ENCODE measurements around the gene CTSD. TPM values are rescaled to one million over a fixed set of nuclear protein-coding genes. Genes with fewer than 3 reads are reported as not detected.
"Not testable (repeated sequence)": the region's sequence is repeated elsewhere in the genome, so short reads cannot be mapped to it uniquely, and the experiment has no call there.

Gene CTSD
- polyA plus RNA-seq, 1 of the 3 experiments (the other 2 are of a cell fraction): 187 TPM

GRCh38 chr11:1805525-1805924 is 41.8 kb upstream of the CTSD start (continued):
- no peak for TF ChIP-seq REST (IDR thresholded peaks at IDR 0.05; ENCODE audit: low read depth, low read length)
- TF ChIP-seq RAD21 (IDR thresholded peaks at IDR 0.05; ENCODE audit: low read length): no peak
- TF ChIP-seq NRF1 (IDR thresholded peaks at IDR 0.05; ENCODE audit: low read depth, low read length): no peak
- TF ChIP-seq RFX5 (IDR thresholded peaks at IDR 0.05; ENCODE audit: low read length): no peak
- TF ChIP-seq YY1 (IDR thresholded peaks at IDR 0.05; ENCODE audit: low read depth): no peak
- TF ChIP-seq, protein P1, sequence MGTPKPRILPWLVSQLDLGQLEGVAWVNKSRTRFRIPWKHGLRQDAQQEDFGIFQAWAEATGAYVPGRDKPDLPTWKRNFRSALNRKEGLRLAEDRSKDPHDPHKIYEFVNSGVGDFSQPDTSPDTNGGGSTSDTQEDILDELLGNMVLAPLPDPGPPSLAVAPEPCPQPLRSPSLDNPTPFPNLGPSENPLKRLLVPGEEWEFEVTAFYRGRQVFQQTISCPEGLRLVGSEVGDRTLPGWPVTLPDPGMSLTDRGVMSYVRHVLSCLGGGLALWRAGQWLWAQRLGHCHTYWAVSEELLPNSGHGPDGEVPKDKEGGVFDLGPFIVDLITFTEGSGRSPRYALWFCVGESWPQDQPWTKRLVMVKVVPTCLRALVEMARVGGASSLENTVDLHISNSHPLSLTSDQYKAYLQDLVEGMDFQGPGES (IDR thresholded peaks at IDR 0.05; ENCODE audit: low read depth, low read length): no peak
- no peak for TF ChIP-seq FOXM1 (IDR thresholded peaks at IDR 0.05; ENCODE audit: low read depth)

- H3K27ac ChIP-seq (ENCODE audit: low read depth in 2 of 2, low read length in 1 of 2); H4K20me1 ChIP-seq (ENCODE audit: insufficient read depth); H3K4me1 ChIP-seq (ENCODE audit: control insufficient read depth in 1 of 2, insufficient read depth in 2 of 2, low read depth in 1 of 2, low read length in 1 of 2); H3K27me3 ChIP-seq (ENCODE audit: insufficient read depth); H3K79me2 ChIP-seq (ENCODE audit: insufficient read depth); H3K4me2 ChIP-seq; H2AFZ ChIP-seq (ENCODE audit: low read depth); H3F3A ChIP-seq (replicated peaks; ENCODE audit: insufficient read depth); H3K4me3 ChIP-seq (ENCODE audit: low read depth in 2 of 2, low read length in 1 of 2); H3K9ac ChIP-seq; H3K36me3 ChIP-seq (replicated peaks in 1 of 2; ENCODE audit: control insufficient read depth in 1 of 2, insufficient read depth in 2 of 2, low read length in 1 of 2); POLR2A ChIA-PET; H3K9me3 ChIP-seq; H3K9me2 ChIP-seq; DNase-seq: not testable (repeated sequence)
- 79% methylated on average over 29 of the region's 42 CpGs for WGBS (ENCODE audit: low lambda C conversion rate)
- CTCF ChIA-PET: interaction anchor here (0.8 to 1.4 kb wide), 3 partner anchors 24 to 352 kb away, joined by 3 read pairs; no protein-coding TSS in a partner anchor
Measured at GRCh38 chr11:1803835-1804519, 40.2 kb upstream of the CTSD start.

- Histone ChIP-seq H3K4me2 (no peak overlapping the region), H3K27me3 (ENCODE audit: insufficient read depth) (no peaks in the 10 kb centered on the region; the same call in 1 of the 2 replicates), H3F3A (replicated peaks; ENCODE audit: insufficient read depth) (no peaks in the 10 kb centered on the region), H3K9me3 (no peaks in the 10 kb centered on the region), H3K36me3 (replicated peaks in 1 of 2; ENCODE audit: control insufficient read depth in 1 of 2, insufficient read depth in 2 of 2, low read length in 1 of 2) (no peaks in the 10 kb centered on the region), H3K4me3 (ENCODE audit: low read depth in 2 of 2, low read length in 1 of 2) (no peak overlapping the region), H3K4me1 (ENCODE audit: control insufficient read depth in 1 of 2, insufficient read depth in 2 of 2, low read depth in 1 of 2, low read length in 1 of 2) (no peaks in the 10 kb centered on the region), H3K9ac (no peak overlapping the region), H4K20me1 (ENCODE audit: insufficient read depth) (no peaks in the 10 kb centered on the region), H3K27ac (ENCODE audit: low read depth in 2 of 2, low read length in 1 of 2) (no peak overlapping the region), H3K9me2 (no peaks in the 10 kb centered on the region), H3K79me2 (ENCODE audit: insufficient read depth) (no peaks in the 10 kb centered on the region), H2AFZ (ENCODE audit: low read depth) (no peak overlapping the region)
- WGBS (ENCODE audit: low lambda C conversion rate): 89% methylated on average over 13 of the region's 20 CpGs
- no peak for TF ChIP-seq CHD2 (IDR thresholded peaks at IDR 0.05; ENCODE audit: low read length, partially characterized antibody)
- TF ChIP-seq FOXM1 (IDR thresholded peaks at IDR 0.05; ENCODE audit: low read depth): no peak
- no peak for TF ChIP-seq RXRA (IDR thresholded peaks at IDR 0.05; ENCODE audit: borderline replicate concordance, low read depth)
- TF ChIP-seq, protein P1 (IDR thresholded peaks at IDR 0.05; ENCODE audit: low read depth, low read length): no peak
- no peak for DNase-seq
- POLR2A ChIA-PET: no interaction called here
- CTCF ChIA-PET: interaction anchor here (1.1 to 1.4 kb wide), 2 partner anchors 14 to 353 kb away, joined by 3 read pairs; no protein-coding TSS in a partner anchor
Measured at GRCh38 chr11:1803246-1803645, 39.5 kb upstream of the CTSD start.
